Left hindlimb (tissue), 1 donor: ENCODE measurements around the gene GINS1.
"Not testable (repeated sequence)": the region's sequence is repeated elsewhere in the genome, so short reads cannot be mapped to it uniquely, and the experiment has no call there.

Experiments
- DNase-seq: peaks from one replicate; pipeline ENCODE4 v3.0.0-alpha.2; 2018

GINS1 gene

DNA sequence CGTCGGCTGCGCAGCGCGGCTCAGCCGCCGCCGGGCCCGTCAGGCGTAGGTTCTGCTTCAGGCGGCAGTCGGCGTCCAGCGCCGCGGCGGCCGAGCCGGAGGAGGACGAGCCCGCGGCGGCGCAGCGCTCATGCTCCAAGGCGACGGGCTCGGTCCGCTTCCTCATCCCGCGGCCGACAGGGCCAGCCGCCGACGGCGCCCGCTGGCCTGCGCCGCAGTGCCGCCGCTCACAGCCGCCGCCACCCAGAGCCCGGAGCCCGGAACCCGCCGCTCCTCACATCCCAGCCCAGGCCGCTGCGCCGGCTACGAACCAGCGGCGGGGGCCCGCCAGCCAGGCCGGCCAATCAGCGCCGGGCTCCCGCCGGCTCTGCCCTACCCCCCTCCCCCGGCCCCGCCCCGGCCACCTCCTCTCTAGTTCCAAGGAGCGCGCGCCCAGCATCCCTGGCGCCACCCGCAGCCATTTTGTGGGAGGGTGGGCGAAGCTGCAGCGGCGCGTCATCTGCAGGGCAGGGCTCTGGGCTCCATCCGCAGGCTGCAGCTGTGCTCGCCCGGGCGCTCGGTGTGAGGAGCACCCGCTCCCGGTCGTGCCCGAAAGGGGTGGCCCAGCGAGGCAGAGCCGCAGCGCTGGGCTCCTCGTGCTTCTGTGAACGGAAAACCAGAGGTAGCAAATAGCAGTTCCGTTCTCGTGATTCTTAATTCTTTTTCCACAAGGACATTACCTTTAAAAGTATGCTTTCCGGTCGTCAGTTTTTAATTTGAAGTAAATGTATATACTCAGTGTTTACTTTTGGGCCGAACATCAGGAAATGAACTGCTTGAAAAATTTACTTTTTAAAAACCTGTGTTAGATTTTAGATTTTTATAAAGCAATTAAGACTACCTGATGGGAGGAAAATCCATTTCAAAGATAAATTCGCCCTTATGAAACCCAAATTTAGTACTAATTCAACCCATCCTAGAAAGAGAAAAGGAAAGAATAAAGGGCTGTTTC lies 16.6 kb upstream of the GINS1 start, which contains the start of gene ABHD12:
Gene ABHD12, minus strand, starts transcription at position 298 of the 991 bp plus-strand sequence. Its CDS starts 132 bp downstream, at position 166.
- DNase-seq: peak; percentile 98

- no peak for DNase-seq
Measured at GRCh38 chr20:25394276-25394675, 13.2 kb upstream of the GINS1 start.

- DNase-seq: no peak
Measured at GRCh38 chr20:25394996-25395395, 12.5 kb upstream of the GINS1 start.

- no peak for DNase-seq
Measured at GRCh38 chr20:25397096-25397495, 10.4 kb upstream of the GINS1 start.

GRCh38 chr20:25397821-25398220 lies 9.7 kb upstream of the GINS1 start:
- DNase-seq: no peak

DNA sequence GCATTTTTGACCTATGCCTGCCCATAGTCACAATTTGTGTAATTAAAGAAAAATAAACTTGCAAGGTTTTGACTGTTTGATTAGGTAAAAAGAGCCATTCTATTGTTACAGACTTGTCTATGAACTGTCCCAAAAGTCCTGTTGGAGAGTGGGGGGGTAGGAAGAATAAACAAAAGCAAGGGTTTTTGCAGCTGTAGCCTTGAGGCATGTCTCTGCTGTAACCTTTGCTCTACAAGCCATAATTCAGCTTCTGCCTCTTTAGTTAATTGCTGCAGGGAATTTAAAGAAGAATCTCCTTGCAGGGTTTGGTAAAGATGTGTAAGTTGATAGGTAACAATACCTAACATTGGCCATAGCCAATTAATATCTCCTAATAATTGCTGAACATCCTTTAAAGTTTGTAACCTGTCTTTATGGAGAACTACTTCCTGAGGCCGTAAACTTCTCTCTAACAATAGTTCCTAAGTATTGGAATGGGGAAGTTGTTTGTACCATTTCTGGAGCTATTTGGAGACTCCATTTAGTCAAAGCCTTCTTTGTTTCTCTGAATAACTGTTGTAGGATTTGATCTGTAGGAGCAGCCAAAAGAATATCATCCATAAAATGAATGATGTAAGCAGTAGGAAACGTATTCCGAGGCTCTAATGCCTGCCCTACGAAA lies 9.0 kb upstream of the GINS1 start:
- DNase-seq: no peak

DNA sequence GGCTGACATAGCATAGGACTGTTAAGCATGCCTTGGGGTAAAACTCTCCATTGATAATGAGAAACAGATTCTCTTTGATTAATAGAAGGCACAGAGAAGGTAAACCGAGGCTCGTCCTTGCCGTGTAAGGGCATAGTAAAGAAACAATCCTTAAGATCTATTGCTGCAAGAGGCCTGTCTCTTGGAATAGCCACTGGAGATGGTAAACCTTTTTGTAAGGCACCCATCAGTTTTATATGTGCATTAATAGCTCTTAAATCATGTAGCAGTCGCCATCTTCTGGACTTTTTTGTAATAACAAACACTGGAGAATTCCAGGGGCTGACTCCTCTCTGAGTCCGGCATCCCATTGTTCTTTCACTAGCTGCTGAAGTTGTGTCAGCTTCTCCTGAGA lies 8.4 kb upstream of the GINS1 start:
- no peak for DNase-seq

DNA sequence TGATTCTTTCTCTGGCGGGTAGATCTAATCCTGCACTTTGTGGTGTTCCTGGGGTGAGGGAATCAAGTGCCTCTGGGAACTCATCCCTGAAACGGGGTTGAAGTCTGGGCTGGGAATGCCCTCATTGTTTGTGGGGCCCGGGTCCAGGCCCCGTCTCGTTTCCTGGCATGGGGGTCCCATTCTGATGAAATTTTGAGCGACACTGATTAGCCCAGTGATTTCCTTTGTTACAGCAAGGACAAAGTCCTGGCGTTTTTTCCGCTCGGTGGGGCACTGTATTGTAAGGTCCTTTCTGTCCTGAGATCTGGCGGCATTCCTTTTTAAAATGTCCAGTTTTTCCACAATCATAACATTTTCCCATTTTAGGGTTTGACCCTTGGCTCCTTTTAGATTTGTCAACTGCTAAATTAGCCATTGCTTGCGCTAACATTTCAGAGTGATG lies 7.2 kb upstream of the GINS1 start:
- not testable (repeated sequence) for DNase-seq

DNA sequence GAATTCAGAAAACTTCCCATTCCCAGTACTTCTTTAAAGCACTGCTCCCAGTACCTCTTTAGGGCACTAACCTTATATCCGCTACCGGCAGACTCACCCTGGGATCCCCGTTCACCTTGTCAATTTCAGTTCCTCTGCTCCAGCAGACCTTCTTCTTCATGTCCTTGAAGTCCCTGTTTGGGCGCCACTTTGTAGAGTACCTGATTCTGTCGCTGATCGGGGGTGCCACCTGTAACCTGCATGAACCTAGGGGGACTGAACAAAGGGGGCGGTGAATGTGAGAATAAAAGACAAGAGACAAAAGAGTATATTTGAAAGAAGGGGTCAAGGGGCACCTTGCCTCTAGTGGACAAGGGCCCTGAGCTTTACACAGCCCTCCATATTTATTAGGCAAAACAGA lies 4.9 kb upstream of the GINS1 start:
- DNase-seq: no peak

- DNase-seq: no peak
Measured at GRCh38 chr20:25408170-25408547, 686 bp downstream of the GINS1 start.

DNA sequence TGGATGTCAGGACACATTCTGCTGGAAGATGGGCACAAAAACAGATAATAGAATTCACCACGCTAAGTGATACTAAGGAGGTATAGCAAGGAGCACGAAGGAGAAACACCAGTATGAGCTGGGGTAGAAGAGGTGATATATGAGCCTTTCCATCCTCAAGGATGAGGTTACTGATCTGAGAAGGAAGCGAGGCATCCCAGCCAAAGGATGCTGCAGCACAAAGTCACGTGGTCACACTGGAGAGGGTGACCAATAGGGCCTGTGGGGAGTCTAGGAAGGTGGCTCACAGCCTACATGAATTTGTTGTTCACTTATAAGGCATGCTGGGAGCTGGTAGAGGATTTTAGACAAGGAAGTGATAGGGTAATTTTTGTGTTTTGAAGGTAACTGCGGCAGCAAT lies 1.4 kb downstream of the GINS1 start:
- no peak for DNase-seq

DNA sequence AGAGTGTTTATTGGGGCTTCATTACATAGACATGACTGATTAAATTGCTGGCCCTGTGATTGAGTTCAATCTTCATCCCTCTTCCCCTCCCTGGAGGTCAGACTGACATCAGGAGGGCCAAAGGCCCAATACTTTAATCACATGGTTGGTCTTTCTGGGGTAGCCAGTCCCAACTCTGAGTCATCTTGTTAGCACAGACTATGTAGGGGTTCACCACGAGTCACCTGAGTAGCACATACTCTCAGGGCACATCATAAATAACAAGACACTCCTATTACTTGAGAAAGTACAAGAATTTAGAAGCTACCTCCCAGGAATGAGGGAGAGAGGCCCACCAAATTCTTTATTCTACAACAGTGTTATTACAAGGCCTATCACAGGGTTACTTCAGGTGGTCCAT lies 11.3 kb downstream of the GINS1 start:
- DNase-seq: no peak

DNA sequence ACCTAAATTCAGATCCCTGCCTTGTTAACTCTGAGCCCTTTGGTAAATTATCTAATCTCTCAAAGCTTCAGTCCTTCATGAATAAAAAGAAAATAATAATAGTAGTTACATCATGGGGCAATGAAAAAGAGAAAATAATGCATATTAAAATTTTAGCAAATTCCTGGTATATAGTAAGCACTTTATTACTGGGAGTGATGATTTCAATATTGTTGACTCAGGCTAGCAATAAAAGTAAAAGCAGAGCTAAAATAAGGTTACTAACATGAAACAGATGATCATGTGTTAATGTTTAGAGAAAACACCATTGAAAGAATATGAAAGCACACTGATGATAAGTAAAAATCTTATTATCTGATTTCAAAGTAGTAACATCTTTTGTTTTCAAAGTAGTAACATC lies 13.6 kb downstream of the GINS1 start:
- DNase-seq: no peak

GRCh38 chr20:25422032-25422431 lies 14.6 kb downstream of the GINS1 start:
- no peak for DNase-seq

- DNase-seq: no peak
Measured at GRCh38 chr20:25424536-25424935, 17.1 kb downstream of the GINS1 start.

GRCh38 chr20:25437153-25437581 lies 29.7 kb downstream of the GINS1 start:
- no peak for DNase-seq

- no peak for DNase-seq
Measured at GRCh38 chr20:25439328-25439727, 31.9 kb downstream of the GINS1 start.

GRCh38 chr20:25444556-25444955 lies 37.1 kb downstream of the GINS1 start:
- DNase-seq: no peak

DNA sequence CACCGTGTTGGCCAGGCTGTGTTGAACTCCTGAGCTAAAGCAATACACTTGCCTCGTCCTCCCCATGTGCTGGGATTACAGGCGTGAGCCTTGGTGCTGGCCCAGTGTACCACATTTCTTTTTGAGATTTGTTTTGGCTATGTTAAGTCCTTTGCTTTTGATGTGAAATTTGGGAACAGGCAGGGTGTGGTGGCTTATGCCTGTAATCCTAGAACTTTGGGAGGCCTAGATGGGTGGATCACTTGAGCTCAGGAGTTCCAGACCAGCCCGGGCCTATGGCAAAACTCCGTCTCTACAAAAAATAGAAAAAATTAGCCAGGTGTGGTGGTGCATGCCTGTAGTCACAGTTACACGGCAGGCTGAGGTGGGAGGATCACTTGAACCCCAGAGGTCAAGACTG lies 40.2 kb downstream of the GINS1 start:
- no peak for DNase-seq

DNA sequence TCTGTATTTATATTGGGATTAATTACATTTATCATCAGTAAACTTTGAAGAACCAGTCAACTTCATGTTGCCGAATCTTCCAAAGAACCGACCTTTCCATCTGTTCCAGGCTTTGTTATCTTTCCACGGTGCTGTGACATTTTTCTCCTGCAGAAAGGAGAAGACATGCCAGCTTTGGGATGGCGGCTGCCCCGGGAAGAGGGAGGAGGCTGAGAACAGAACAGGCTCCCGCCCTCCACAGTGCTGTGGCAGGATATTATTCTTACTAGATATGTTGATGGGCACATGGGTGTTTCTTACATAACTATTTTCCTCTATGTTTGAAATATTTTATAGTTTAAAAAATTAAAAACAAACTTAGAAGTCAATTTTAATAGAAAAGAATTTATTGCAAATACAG lies 44.9 kb downstream of the GINS1 start:
- no peak for DNase-seq

- no peak for DNase-seq
Measured at GRCh38 chr20:25453035-25453810, 45.8 kb downstream of the GINS1 start.

- no peak for DNase-seq
Measured at GRCh38 chr20:25454153-25454900, 46.9 kb downstream of the GINS1 start.
